HCT116 (cell line): ENCODE data around the gene LY6G5B. TPM values are rescaled to one million over a fixed set of nuclear protein-coding genes. Genes with fewer than 3 reads are reported as not detected.
A peak's percentile ranks its signal among the peaks of the same experiment; 100 is the strongest.

Source experiments
- ATAC-seq: fragments of 200-7000 bp; cut with Tn5 transposase; 2 replicates; pipeline ENCODE4 v1.9.1; 2020; ENCODE audit warnings: mild to moderate bottlenecking, moderate library complexity
- BruUV-seq: library from RNA; stranded (reverse); fragments of 400-500 nt; replicated peaks from 2 replicates; lab custom pipeline; 2021; lab: Mats Ljungman, UMichigan
- CTCF ChIA-PET: fragments of 300-600 bp; sonication (Branson Sonifier 250); formaldehyde crosslinking; loops from one replicate; lab custom pipeline; 2021; ENCODE audit warnings: antibody characterized with exemption; lab: Charles Lee
- POLR2A ChIA-PET: fragments of 300-600, 350-600 bp; sonication (Branson Sonifier 250); formaldehyde crosslinking; loops from one replicate; lab custom pipeline; 2021; ENCODE audit warnings: antibody characterized with exemption; lab: Charles Lee
- RAD21 ChIA-PET, 2 experiments: fragments of 300-600 bp; sonication (Branson Sonifier 250); formaldehyde crosslinking; loops; one replicate each; lab custom pipeline; 2023; ENCODE audit warnings: low total read pairs in 2 of 2; ENCODE audit not compliant: uncharacterized antibody in 2 of 2, unreplicated experiment in 2 of 2, low non-redundant PET in 1 of 2; lab: Charles Lee
- DNase-seq: peaks from one replicate; pipeline ENCODE4 v3.0.0-alpha.2; 2010; ENCODE audit warnings: low read depth, low spot score
- H2AFZ ChIP-seq: fragments of 200-600 bp; shearing (Covaris generic), sonication (generic); 2 replicates; pipeline ENCODE4 v1.6.1; 2017; ENCODE audit warnings: low read depth, mixed run types, mixed read lengths, antibody characterized with exemption, low read length; ENCODE audit not compliant: poor library complexity, severe bottlenecking
- H3K27ac ChIP-seq: 2 replicates; pipeline ENCODE4 v1.5.1; 2012; ENCODE audit warnings: low read depth, low read length
- H3K27me3 ChIP-seq: fragments of 200-600 bp; sonication (generic); 2 replicates; pipeline ENCODE4 v1.6.1; 2016; ENCODE audit warnings: mixed run types, low read length, mixed read lengths; ENCODE audit not compliant: insufficient read depth
- H3K36me3 ChIP-seq, 2 experiments: fragments of 200-500 bp in 1 of 2; fragments of 200-600 bp in 1 of 2; sonication (Bioruptor generic) in 1 of 2; sonication (generic) in 1 of 2; 2 replicates each; pipeline versions ENCODE4 v1.5.1 to v1.6.1; 2014 to 2016; ENCODE audit warnings: low read length in 2 of 2, inconsistent platforms in 1 of 2, mixed read lengths in 1 of 2, mixed run types in 1 of 2; ENCODE audit not compliant: insufficient read depth in 2 of 2, control insufficient read depth in 1 of 2
- H3K4me1 ChIP-seq, 2 experiments: fragments of 200-600 bp in 1 of 2; sonication (generic) in 1 of 2; 2 replicates each; pipeline versions ENCODE4 v1.5.1 to v1.6.1; 2012 to 2017; ENCODE audit warnings: low read length in 2 of 2, inconsistent platforms in 1 of 2, mild to moderate bottlenecking in 1 of 2, mixed read lengths in 1 of 2, mixed run types in 1 of 2, moderate library complexity in 1 of 2; ENCODE audit not compliant: insufficient read depth in 2 of 2, control insufficient read depth in 1 of 2
- H3K4me2 ChIP-seq: fragments of 200-600 bp; sonication (generic); 2 replicates; pipeline ENCODE4 v1.6.1; 2017; ENCODE audit warnings: mixed run types, low read length, mixed read lengths
- H3K4me3 ChIP-seq, 2 experiments: fragments of 200-600 bp in 1 of 2; sonication (generic) in 1 of 2; replicated peaks in 1 of 2; 2 replicates each; pipeline ENCODE4 v1.5.1; 2011 to 2016; ENCODE audit warnings: low read length in 2 of 2, control low read depth in 1 of 2, low read depth in 1 of 2, mild to moderate bottlenecking in 1 of 2, mixed read lengths in 1 of 2, mixed run types in 1 of 2
- H3K79me2 ChIP-seq: fragments of 200-600 bp; sonication (generic); 2 replicates; pipeline ENCODE4 v1.6.1; 2017; ENCODE audit warnings: mild to moderate bottlenecking, mixed run types, low read length, moderate library complexity, mixed read lengths; ENCODE audit not compliant: insufficient read depth
- H3K9ac ChIP-seq: fragments of 200-600 bp; sonication (generic); 2 replicates; pipeline ENCODE4 v1.6.1; 2016; ENCODE audit warnings: low read length, mixed read lengths
- H3K9me2 ChIP-seq: fragments of 200-600 bp; sonication (generic), shearing (Covaris generic); 2 replicates; pipeline ENCODE4 v1.6.1; 2017; ENCODE audit warnings: mixed run types, mild to moderate bottlenecking, moderate library complexity; ENCODE audit not compliant: insufficient read depth
- H3K9me3 ChIP-seq, 2 experiments: fragments of 200-500 bp in 1 of 2; fragments of 200-600 bp in 1 of 2; sonication (Bioruptor generic) in 1 of 2; sonication (generic) in 1 of 2; 2 replicates each; pipeline ENCODE4 v1.6.1; 2014 to 2017; ENCODE audit warnings: low read length in 2 of 2, mixed read lengths in 2 of 2, inconsistent platforms in 1 of 2, low read depth in 1 of 2, mild to moderate bottlenecking in 1 of 2, mixed run types in 1 of 2, moderate library complexity in 1 of 2; ENCODE audit not compliant: control insufficient read depth in 1 of 2, insufficient read depth in 1 of 2
- H4K20me1 ChIP-seq: fragments of 200-600 bp; sonication (generic), shearing (Covaris generic); 2 replicates; pipeline ENCODE4 v1.6.1; 2017; ENCODE audit warnings: mixed run types, mild to moderate bottlenecking, moderate library complexity; ENCODE audit not compliant: insufficient read depth
- ATF3 ChIP-seq: IDR thresholded peaks from 2 replicates; pipeline ENCODE4 v1.6.1; 2012
- CEBPB ChIP-seq: IDR thresholded peaks from 2 replicates; pipeline ENCODE4 v1.6.1; 2012; ENCODE audit warnings: low read depth
- EGR1 ChIP-seq: IDR thresholded peaks from 2 replicates; pipeline ENCODE4 v1.6.1; 2012; ENCODE audit warnings: low read depth
- ELF1 ChIP-seq: IDR thresholded peaks from 2 replicates; pipeline ENCODE4 v1.6.1; 2012; ENCODE audit warnings: low read depth, borderline replicate concordance
- EZH2 ChIP-seq: fragments of 200-600 bp; sonication (generic); IDR thresholded peaks from 2 replicates; pipeline ENCODE4 v1.6.1; 2017; ENCODE audit warnings: antibody characterized with exemption, mixed run types
- FOSL1 ChIP-seq: IDR thresholded peaks from 2 replicates; pipeline ENCODE4 v1.6.1; 2012; ENCODE audit warnings: low read depth
- JUND ChIP-seq: IDR thresholded peaks from 2 replicates; pipeline ENCODE4 v1.6.1; 2012
- MAX ChIP-seq: IDR thresholded peaks from 2 replicates; pipeline ENCODE4 v1.6.1; 2012
- POLR2AphosphoS5 ChIP-seq: IDR thresholded peaks from 2 replicates; pipeline ENCODE4 v1.6.1; 2011; ENCODE audit warnings: mild to moderate bottlenecking, low read depth, low read length, moderate library complexity
- RAD21 ChIP-seq: IDR thresholded peaks from 2 replicates; pipeline ENCODE4 v1.6.1; 2012; ENCODE audit warnings: low read depth, mild to moderate bottlenecking
- SIN3A ChIP-seq: IDR thresholded peaks from 2 replicates; pipeline ENCODE4 v1.6.1; 2012; ENCODE audit warnings: low read depth
- SP1 ChIP-seq: IDR thresholded peaks from 2 replicates; pipeline ENCODE4 v1.6.1; 2012; ENCODE audit warnings: low read depth
- SRF ChIP-seq: IDR thresholded peaks from 2 replicates; pipeline ENCODE4 v1.6.1; 2012; ENCODE audit warnings: low read depth
- TCF7L2 ChIP-seq: IDR thresholded peaks from 2 replicates; pipeline ENCODE4 v1.7.0; 2011; ENCODE audit warnings: borderline replicate concordance, inconsistent platforms; ENCODE audit not compliant: insufficient read depth, insufficient read length; ENCODE audit errors: extremely low read depth
- YY1 ChIP-seq: IDR thresholded peaks from 2 replicates; pipeline ENCODE4 v1.6.1; 2011; ENCODE audit warnings: low read length, low read depth, moderate library complexity, mild to moderate bottlenecking; ENCODE audit not compliant: insufficient replicate concordance; ENCODE audit errors: extremely low read depth
- ZFX ChIP-seq: fragments of 450-650 bp; IDR thresholded peaks from 2 replicates; pipeline ENCODE4 v1.6.1; 2017
- ZNF274 ChIP-seq: fragments of 200-500 bp; sonication (Bioruptor generic); IDR thresholded peaks from 2 replicates; pipeline ENCODE4 v1.6.1; 2014; ENCODE audit warnings: mild to moderate bottlenecking, low read depth, low read length, inconsistent platforms
- intact Hi-C: fragments of 100-400 bp; cut with micrococcal nuclease; formaldehyde crosslinking; loops from 2 replicates; pipeline ENCODE4 v1.10.0; 2022
- total RNA-seq: library from RNA; stranded (reverse); gene quantifications from one replicate; pipeline ENCODE4 v1.2.1, GENCODE V29; 2021; ENCODE audit not compliant: unreplicated experiment
- TF ChIP-seq, protein P1 (sequence below), 3 experiments: fragments of 200-600 bp in 1 of 3; sonication (generic) in 1 of 3; IDR thresholded peaks in 2 of 3; conservative IDR thresholded peaks in 1 of 3; 2 replicates each; pipeline ENCODE4 v1.5.1; 2012 to 2017; ENCODE audit warnings: low read depth in 2 of 3, low read length in 2 of 3, antibody characterized with exemption in 1 of 3, borderline replicate concordance in 1 of 3, control low read depth in 1 of 3, mild to moderate bottlenecking in 1 of 3, mixed read lengths in 1 of 3, mixed run types in 1 of 3, moderate library complexity in 1 of 3; ENCODE audit not compliant: insufficient read depth in 1 of 3
- TF ChIP-seq, protein P2 (sequence below): IDR thresholded peaks from 2 replicates; pipeline ENCODE4 v1.6.1; 2011; ENCODE audit warnings: mild to moderate bottlenecking, low read length, moderate library complexity; ENCODE audit not compliant: insufficient replicate concordance; ENCODE audit errors: extremely low read depth

The LY6G5B gene
- total RNA-seq, 1 experiment from 2014 or later: 15.4 TPM

DNA sequence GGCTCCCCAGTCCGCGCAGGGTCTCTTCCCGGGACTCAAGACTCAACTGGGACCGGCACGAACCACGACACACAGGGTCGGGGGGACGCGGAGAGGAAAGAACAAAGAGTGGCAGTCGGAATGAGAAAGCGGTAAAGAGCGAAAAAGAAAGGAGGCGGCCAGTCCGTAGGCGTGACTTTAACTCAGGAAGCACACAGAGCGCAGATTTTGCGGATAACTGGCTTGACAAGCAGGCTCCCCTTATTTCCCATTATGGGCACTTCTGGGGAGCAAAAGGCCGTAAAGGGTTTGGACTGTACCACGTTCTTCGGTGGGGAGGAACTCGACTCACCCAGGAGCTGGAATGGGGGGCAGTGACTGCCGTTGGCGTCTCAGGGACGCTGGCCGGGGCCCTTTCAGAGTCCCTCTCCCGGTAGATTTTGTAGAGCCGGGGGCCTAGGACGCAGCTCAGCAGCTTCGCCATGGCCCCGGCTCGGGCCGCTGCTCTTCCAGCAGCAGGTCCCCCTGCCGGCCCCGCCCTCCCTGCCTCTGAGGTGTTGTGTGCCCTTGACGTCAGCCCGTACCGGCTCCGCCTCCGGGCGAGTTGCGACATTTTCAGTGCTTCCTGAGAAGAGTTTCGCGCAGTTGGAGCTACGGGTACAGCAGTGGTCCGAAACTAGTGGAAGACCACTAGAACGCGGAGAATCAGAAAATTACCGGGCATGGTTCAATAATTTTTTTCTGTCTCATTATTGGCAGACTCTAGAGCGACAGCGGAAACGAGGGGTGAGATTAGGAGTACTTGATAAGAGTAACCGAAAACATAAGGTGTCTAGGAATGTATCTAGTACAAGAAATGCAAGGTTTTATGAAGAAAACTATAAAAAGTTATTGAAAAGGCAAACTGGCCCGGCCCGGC lies 33.3 kb downstream of the LY6G5B start, which contains the start of gene ABHD16A:
ABHD16A (minus strand) TSS at position 506 of the 898 bp plus-strand sequence; CDS start at position 463, 43 bp downstream.
- peak; percentile 93 for ATAC-seq
- BruUV-seq: no TSS peak
- no peaks in the 10 kb centered on the region for H3K9me3 ChIP-seq
- H3K4me3 ChIP-seq: peak within 1 kb of the TSS; percentile 89 to 98
- H3K4me2 ChIP-seq: peak within 1 kb of the TSS; percentile 77
- peak within 1 kb of the TSS; percentile 85 for H3K9ac ChIP-seq
- POLR2A ChIA-PET: interaction anchor here (0.7 to 2.0 kb wide), 13 partner anchors 11 to 140 kb away, joined by 3 to 12 read pairs (median 4); partner anchors contain the start of genes BAG6, DDAH2, GPANK1 and HSPA1B
- H3K27ac ChIP-seq: peak within 1 kb of the TSS; percentile 82
- no peaks in the 10 kb centered on the region for H4K20me1 ChIP-seq
- RAD21 ChIA-PET: interaction anchor here in 1 of 2 experiments (1.0 kb wide), 1 partner anchor 26 kb away, joined by 3 read pairs; no protein-coding TSS in a partner anchor
- H3K36me3 ChIP-seq: no peaks in the 10 kb centered on the region
- no peak within 1 kb of the TSS for H2AFZ ChIP-seq
- DNase-seq: peak; percentile 98
- H3K9me2 ChIP-seq: no peaks in the 10 kb centered on the region
- CTCF ChIA-PET: interaction anchor here (1.0 to 2.1 kb wide), 4 partner anchors 10 to 492 kb away, joined by 3 to 10 read pairs (median 5); no protein-coding TSS in a partner anchor
- intact Hi-C loops: loop anchor here (2.0 kb wide), 1 partner anchor 36 kb away; no protein-coding TSS in a partner anchor
- H3K27me3 ChIP-seq: no peaks in the 10 kb centered on the region
- H3K4me1 ChIP-seq: peaks cover 7 to 15% of the 10 kb centered on the region in 2 experiments; a peak in 3 of 4 replicates
- peaks cover 13% of the 10 kb centered on the region for H3K79me2 ChIP-seq
- no peak; the same call in none of the 2 replicates for TF ChIP-seq SRF
- TF ChIP-seq EGR1: no peak
- TF ChIP-seq ZFX: peak; percentile 46; the same call in 1 of the 2 replicates
- TF ChIP-seq MAX: peak; percentile 50
- peak; percentile 84 for TF ChIP-seq YY1
- peak; percentile 35; the same call in 1 of the 2 replicates for TF ChIP-seq JUND
- peak; percentile 62 for TF ChIP-seq TCF7L2
- no peak for TF ChIP-seq ZNF274
- no peak; the same call in 1 of the 2 replicates for TF ChIP-seq ELF1
- TF ChIP-seq ATF3: no peak
- TF ChIP-seq FOSL1: no peak
- TF ChIP-seq POLR2AphosphoS5: peak; percentile 95
- TF ChIP-seq, protein P1, sequence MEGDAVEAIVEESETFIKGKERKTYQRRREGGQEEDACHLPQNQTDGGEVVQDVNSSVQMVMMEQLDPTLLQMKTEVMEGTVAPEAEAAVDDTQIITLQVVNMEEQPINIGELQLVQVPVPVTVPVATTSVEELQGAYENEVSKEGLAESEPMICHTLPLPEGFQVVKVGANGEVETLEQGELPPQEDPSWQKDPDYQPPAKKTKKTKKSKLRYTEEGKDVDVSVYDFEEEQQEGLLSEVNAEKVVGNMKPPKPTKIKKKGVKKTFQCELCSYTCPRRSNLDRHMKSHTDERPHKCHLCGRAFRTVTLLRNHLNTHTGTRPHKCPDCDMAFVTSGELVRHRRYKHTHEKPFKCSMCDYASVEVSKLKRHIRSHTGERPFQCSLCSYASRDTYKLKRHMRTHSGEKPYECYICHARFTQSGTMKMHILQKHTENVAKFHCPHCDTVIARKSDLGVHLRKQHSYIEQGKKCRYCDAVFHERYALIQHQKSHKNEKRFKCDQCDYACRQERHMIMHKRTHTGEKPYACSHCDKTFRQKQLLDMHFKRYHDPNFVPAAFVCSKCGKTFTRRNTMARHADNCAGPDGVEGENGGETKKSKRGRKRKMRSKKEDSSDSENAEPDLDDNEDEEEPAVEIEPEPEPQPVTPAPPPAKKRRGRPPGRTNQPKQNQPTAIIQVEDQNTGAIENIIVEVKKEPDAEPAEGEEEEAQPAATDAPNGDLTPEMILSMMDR (IDR thresholded peaks at IDR 0.05 in 2 of 3, conservative IDR thresholded peaks at IDR 0.05 in 1 of 3; ENCODE audit: borderline replicate concordance in 1 of 3, insufficient read depth in 1 of 3, low read depth in 2 of 3, low read length in 2 of 3): 0 out of 6 replicates have a peak, but pooled peaks of 1 of the 3 experiments have one; percentile 4
- TF ChIP-seq SP1: peak; percentile 90
- peak; percentile 99 for TF ChIP-seq CEBPB
- TF ChIP-seq RAD21: no peak; the same call in 1 of the 2 replicates
- no peak for TF ChIP-seq EZH2
- TF ChIP-seq, protein P2, sequence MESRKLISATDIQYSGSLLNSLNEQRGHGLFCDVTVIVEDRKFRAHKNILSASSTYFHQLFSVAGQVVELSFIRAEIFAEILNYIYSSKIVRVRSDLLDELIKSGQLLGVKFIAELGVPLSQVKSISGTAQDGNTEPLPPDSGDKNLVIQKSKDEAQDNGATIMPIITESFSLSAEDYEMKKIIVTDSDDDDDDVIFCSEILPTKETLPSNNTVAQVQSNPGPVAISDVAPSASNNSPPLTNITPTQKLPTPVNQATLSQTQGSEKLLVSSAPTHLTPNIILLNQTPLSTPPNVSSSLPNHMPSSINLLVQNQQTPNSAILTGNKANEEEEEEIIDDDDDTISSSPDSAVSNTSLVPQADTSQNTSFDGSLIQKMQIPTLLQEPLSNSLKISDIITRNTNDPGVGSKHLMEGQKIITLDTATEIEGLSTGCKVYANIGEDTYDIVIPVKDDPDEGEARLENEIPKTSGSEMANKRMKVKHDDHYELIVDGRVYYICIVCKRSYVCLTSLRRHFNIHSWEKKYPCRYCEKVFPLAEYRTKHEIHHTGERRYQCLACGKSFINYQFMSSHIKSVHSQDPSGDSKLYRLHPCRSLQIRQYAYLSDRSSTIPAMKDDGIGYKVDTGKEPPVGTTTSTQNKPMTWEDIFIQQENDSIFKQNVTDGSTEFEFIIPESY: peak; percentile 77
- peak; percentile 83 for TF ChIP-seq SIN3A
